Kidney (tissue), 14 donors: ENCODE measurements around the gene TUBB2B. TPM values are rescaled to one million over a fixed set of nuclear protein-coding genes. Genes with fewer than 3 reads are reported as not detected.

ENCODE experiments used
- DNase-seq, 5 donors: peaks; one replicate each; pipeline ENCODE4 v3.0.0-alpha.2; 2013 to 2020
- FAIRE-seq: peaks from 2 replicates; lab custom pipeline; 2012; peaks lifted over from hg19 to GRCh38; lab: Jason Lieb, UNC
- H3K27ac ChIP-seq, 2 donors: one replicate each; pipeline ENCODE4 v1.7.0; 2013; ENCODE audit warnings: low read depth in 2 of 2, low read length in 2 of 2, inconsistent platforms in 1 of 2
- H3K27me3 ChIP-seq: one replicate; pipeline ENCODE4 v1.7.1; 2013; ENCODE audit warnings: low read length, inconsistent platforms; ENCODE audit not compliant: control insufficient read depth, insufficient read depth
- H3K36me3 ChIP-seq, 3 donors: one replicate each; pipeline versions ENCODE4 v1.7.0 to v1.7.1; 2013; ENCODE audit warnings: low read length in 3 of 3, control low read depth in 1 of 3, inconsistent platforms in 1 of 3; ENCODE audit not compliant: insufficient read depth in 3 of 3, control insufficient read depth in 2 of 3
- H3K4me1 ChIP-seq, 3 donors: one replicate each; pipeline versions ENCODE4 v1.7.0 to v1.7.1; 2013; ENCODE audit warnings: low read length in 3 of 3, inconsistent platforms in 1 of 3, low read depth in 1 of 3; ENCODE audit not compliant: control insufficient read depth in 2 of 3, insufficient read depth in 2 of 3
- H3K4me3 ChIP-seq, 3 donors: one replicate each; pipeline versions ENCODE4 v1.7.0 to v1.8.1; 2013; ENCODE audit warnings: low read length in 3 of 3, control low read depth in 1 of 3, inconsistent platforms in 1 of 3
- H3K9ac ChIP-seq, 3 donors: one replicate each; pipeline versions ENCODE4 v1.7.0 to v1.7.1; 2013; ENCODE audit warnings: low read length in 3 of 3, control low read depth in 1 of 3, inconsistent platforms in 1 of 3
- H3K9me3 ChIP-seq, 3 donors: one replicate each; pipeline versions ENCODE4 v1.7.0 to v1.7.1; 2013; ENCODE audit warnings: low read length in 3 of 3, control low read depth in 1 of 3, inconsistent platforms in 1 of 3; ENCODE audit not compliant: control insufficient read depth in 2 of 3, insufficient read depth in 1 of 3
- CTCF ChIP-seq: IDR thresholded peaks from 3 replicates; pipeline ENCODE4 v1.5.1; 2012; ENCODE audit warnings: mild to moderate bottlenecking, moderate library complexity, borderline replicate concordance; ENCODE audit not compliant: insufficient read depth; ENCODE audit errors: extremely low read depth
- intact Hi-C: fragments of 100-400 bp; cut with DNase I; formaldehyde crosslinking; loops from one replicate; pipeline ENCODE4 v1.11.1; 2022
- polyA plus RNA-seq: library from polyadenylated mRNA; stranded (reverse); fragments of 350-450 nt; fragmentation: Illumina TruSeq; extraction: RNeasy Lipid Tissue Mini Kit (QIAGEN cat#74804); gene quantifications from one replicate; pipeline ENCODE4 v1.2.3, GENCODE V29; 2014; ENCODE audit warnings: low read depth, low replicate concordance; ENCODE audit not compliant: insufficient read depth
- total RNA-seq: library from RNA; stranded (reverse); fragmentation: NEBNext Ultra II Directional; extraction: Animal tissue kit (Norgen Biotek cat#: 25700); gene quantifications from one replicate; pipeline ENCODE4 v1.2.1, GENCODE V29; 2021
- donor health status: control.
- donor health status: control.
- donor health status: control.
- donor health status: control.
- donor health status: control.
- donor health status: DM: yes; HTN: yes; CAD: no.
- donor health status: Normal renal cell carcinoma (clear cell type).

The TUBB2B gene
- total and polyA plus RNA-seq, 2 donors from 2014 or later, result 34.2 to 46.1 TPM

GRCh38 chr6:3240595-3240994 lies 13.1 kb upstream of the TUBB2B start:
- DNase-seq (no peak), FAIRE-seq (no peak)
- no peak for TF ChIP-seq CTCF
- Histone ChIP-seq H3K9ac (no peak overlapping the region), H3K27me3 (no peaks in the 10 kb centered on the region), H3K36me3 (no peaks in the 10 kb centered on the region), H3K9me3 (no peaks in the 10 kb centered on the region), H3K4me1 (no peaks in the 10 kb centered on the region), H3K27ac (no peak overlapping the region), H3K4me3 (no peak overlapping the region)
- intact Hi-C loops, result loop anchor here (10.0 kb wide), 2 partner anchors 76 to 116 kb away; no protein-coding TSS in a partner anchor

GRCh38 chr6:3239110-3239830 lies 11.8 kb upstream of the TUBB2B start:
- TF ChIP-seq CTCF, result no peak
- no peak for FAIRE-seq
- no peaks in the 10 kb centered on the region for H3K27me3 ChIP-seq
- no peak overlapping the region for H3K9ac ChIP-seq
- no peak for DNase-seq
- no peaks in the 10 kb centered on the region for H3K9me3 ChIP-seq
- no peaks in the 10 kb centered on the region for H3K4me1 ChIP-seq
- intact Hi-C loops, result no loop called here
- H3K4me3 ChIP-seq, result no peak overlapping the region
- H3K27ac ChIP-seq, result no peak overlapping the region
- H3K36me3 ChIP-seq, result no peaks in the 10 kb centered on the region

- H3K27me3 ChIP-seq, result peaks cover 6% of the 10 kb centered on the region
- intact Hi-C loops, result no loop called here
These were observed 10.6 kb upstream of the TUBB2B start for GRCh38 chr6:3237761-3238662.

More at GRCh38 chr6:3237761-3238662, 10.6 kb upstream of the TUBB2B start:
- Histone ChIP-seq H3K27ac (no peak overlapping the region), H3K4me3 (no peak overlapping the region), H3K4me1 (no peaks in the 10 kb centered on the region), H3K36me3 (no peaks in the 10 kb centered on the region), H3K9ac (no peak overlapping the region), H3K9me3 (no peaks in the 10 kb centered on the region)
- TF ChIP-seq CTCF, result no peak
- DNase-seq (no peak), FAIRE-seq (no peak)
